HG03108 (cell line): ENCODE measurements around the gene HCFC1R1.

Source experiments
- ATAC-seq: cut with Tn5 transposase; IDR thresholded peaks from one replicate; pipeline ENCODE4 v1.9.1; 2021; ENCODE audit warnings: moderate library complexity; ENCODE audit not compliant: unreplicated experiment

HCFC1R1 gene

GRCh38 chr16:2979669-2980226 is 44.0 kb downstream of the HCFC1R1 start:
- no peak for ATAC-seq

DNA sequence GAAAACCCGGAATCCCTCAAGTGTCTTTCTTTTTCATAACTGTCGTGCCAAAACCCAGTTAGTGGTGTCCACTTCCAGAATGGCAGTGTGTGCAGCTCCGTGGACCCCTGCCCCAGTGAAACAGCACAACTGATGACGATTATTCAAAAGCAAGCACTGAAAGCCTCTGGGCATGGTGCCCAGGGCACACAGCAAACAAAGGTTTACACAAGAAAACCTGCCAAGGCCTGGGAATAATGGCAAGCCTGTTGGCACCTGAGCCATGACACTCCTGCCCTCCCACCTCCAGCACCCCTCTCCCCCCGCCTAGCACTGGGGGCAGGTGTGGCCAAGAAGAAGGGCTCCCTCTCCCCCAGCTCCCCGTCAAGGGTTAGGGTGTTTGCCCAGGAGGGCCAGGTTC is 46.3 kb downstream of the HCFC1R1 start:
- ATAC-seq, result no peak

- ATAC-seq, result no peak
These were observed 47.1 kb downstream of the HCFC1R1 start for GRCh38 chr16:2976673-2977072.

DNA sequence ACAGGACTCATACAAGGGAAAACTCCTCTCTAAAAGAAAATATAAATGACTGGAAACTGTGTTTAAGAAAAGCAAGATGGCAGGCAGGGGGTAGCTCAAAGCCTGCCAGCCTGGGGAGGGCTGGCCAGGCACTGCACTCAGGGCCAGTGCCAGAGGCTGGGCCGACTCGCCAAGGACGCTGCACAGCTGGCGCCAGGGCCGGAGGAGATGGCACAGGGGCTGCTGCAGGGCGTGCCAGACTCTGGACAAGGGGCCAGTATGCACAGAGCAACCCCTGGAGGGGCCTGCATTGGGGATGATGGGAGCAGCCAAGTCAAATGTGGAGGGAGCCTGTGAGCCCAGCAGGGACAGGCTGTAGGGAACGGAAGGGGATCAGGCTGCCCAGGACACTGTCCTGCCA is 47.5 kb downstream of the HCFC1R1 start:
- ATAC-seq, result no peak

- no peak for ATAC-seq
These were observed 48.5 kb downstream of the HCFC1R1 start for GRCh38 chr16:2975161-2975795.

DNA sequence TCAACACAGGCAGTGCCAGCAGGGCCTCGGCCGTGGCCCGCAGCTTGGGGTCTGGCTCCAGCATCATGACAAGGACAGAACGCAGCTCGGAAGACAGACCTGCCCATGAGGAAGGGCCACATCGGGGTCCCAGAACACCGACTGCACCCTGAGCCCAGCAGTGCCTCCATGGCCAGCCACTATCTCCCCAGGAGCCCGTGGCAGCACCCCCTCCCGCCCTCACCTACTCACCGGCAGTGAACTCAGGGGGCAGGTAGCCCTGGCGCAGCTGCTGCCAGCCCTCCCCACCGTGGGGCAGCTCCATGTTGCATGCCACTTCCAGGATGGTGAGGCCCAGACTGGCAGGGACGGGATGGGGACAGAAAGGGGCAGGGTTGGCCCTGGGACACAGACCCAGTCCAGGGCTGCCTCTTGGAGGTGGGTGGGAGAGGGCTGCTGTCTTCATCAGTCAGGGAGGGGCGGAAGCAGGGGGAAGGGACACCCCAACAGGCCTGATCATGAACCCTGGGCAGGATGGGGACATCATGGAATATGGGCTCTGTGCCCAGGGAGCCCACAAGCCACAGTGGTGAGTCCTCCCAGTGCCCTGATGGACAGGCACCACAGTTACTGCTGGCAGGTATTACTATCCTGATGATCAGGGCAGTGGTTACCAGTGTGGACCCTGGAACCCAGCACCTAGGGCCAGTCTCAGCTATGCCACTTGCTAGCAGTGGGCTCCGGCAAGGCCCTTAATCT is 49.3 kb downstream of the HCFC1R1 start:
- no peak for ATAC-seq

- no peak for ATAC-seq
These were observed 50.0 kb downstream of the HCFC1R1 start for GRCh38 chr16:2973605-2974318.

- no peak for ATAC-seq
These were observed 50.6 kb downstream of the HCFC1R1 start for GRCh38 chr16:2973093-2973492.
